Thyroid gland (tissue), 4 donors: ENCODE data around the gene UBP1.

Experiments used
- POLR2A ChIP-seq, 2 donors: fragments of 450-650 bp; IDR thresholded peaks; one replicate each; pipeline ENCODE4 v1.6.1; 2017; ENCODE audit warnings: antibody characterized with exemption in 2 of 2, mild to moderate bottlenecking in 2 of 2, moderate library complexity in 1 of 2
- TF ChIP-seq, protein P1 (sequence below), 6 experiments: fragments of 200-600 bp in 3 of 6; fragments of 450-650 bp in 3 of 6; sonication (generic) in 3 of 6; IDR thresholded peaks; one replicate each; pipeline ENCODE4 v1.5.1; 2016 to 2019; ENCODE audit warnings: antibody characterized with exemption in 6 of 6, mild to moderate bottlenecking in 2 of 6, inconsistent platforms in 1 of 6, moderate library complexity in 1 of 6

- TF ChIP-seq, protein P1, sequence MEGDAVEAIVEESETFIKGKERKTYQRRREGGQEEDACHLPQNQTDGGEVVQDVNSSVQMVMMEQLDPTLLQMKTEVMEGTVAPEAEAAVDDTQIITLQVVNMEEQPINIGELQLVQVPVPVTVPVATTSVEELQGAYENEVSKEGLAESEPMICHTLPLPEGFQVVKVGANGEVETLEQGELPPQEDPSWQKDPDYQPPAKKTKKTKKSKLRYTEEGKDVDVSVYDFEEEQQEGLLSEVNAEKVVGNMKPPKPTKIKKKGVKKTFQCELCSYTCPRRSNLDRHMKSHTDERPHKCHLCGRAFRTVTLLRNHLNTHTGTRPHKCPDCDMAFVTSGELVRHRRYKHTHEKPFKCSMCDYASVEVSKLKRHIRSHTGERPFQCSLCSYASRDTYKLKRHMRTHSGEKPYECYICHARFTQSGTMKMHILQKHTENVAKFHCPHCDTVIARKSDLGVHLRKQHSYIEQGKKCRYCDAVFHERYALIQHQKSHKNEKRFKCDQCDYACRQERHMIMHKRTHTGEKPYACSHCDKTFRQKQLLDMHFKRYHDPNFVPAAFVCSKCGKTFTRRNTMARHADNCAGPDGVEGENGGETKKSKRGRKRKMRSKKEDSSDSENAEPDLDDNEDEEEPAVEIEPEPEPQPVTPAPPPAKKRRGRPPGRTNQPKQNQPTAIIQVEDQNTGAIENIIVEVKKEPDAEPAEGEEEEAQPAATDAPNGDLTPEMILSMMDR (IDR thresholded peaks at IDR 0.05), result no peak
- no peak for TF ChIP-seq POLR2A (IDR thresholded peaks at IDR 0.05)
Observed at GRCh38 chr3:33424606-33425452, 15.4 kb downstream of the UBP1 start.
